Right renal cortex interstitium (tissue), 3 donors: ENCODE data around the gene NRXN2. TPM values are rescaled to one million over a fixed set of nuclear protein-coding genes. Genes with fewer than 3 reads are reported as not detected.

ENCODE experiments used
- DNase-seq, 3 donors: peaks; one replicate each; pipeline ENCODE4 v3.0.0-alpha.2; 2013; ENCODE audit warnings: low read depth in 3 of 3, low spot score in 2 of 3
- polyA plus RNA-seq, 3 donors: library from polyadenylated mRNA; unstranded; fragments of 120-200 nt; gene quantifications; one replicate each; pipeline ENCODE4 v1.2.1, GENCODE V29; 2013; ENCODE audit not compliant: insufficient read length in 3 of 3

The NRXN2 gene
- polyA plus RNA-seq, 3 donors, result 11.7 to 12.1 (median 12.0) TPM

DNA sequence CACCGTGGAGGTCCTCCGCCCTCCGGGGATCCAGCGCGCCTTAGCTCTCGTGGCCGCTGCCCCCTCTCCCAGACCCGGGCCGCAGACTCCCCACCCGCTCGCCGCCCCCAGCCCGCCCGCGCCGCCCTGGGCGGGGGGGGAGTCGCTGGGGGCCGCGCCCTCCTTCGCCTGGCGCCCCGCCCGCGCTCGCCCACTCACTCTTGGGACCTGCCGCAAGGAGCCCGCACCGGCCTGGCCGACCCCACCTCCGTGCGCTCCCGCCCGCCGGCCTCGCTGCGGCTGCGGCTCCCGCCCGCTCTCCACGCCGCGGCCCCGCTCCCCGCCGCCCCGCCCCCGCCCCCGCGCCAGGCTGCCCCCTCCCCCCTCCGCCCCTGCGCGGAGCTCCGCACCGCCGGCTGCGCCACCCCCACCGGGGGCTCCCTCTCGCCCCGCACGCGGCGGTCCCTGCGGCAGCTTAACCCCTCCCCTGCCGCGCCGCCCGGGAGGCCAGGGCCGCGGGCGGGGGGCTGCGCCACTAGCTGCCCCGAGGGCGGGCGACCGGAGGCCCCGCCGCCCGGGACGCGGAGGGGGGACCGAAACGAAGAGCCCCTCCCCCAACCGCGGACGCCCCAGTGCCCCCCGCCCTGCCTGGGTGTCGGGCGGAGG is 21.7 kb upstream of the NRXN2 start:
- DNase-seq, result no peak

DNA sequence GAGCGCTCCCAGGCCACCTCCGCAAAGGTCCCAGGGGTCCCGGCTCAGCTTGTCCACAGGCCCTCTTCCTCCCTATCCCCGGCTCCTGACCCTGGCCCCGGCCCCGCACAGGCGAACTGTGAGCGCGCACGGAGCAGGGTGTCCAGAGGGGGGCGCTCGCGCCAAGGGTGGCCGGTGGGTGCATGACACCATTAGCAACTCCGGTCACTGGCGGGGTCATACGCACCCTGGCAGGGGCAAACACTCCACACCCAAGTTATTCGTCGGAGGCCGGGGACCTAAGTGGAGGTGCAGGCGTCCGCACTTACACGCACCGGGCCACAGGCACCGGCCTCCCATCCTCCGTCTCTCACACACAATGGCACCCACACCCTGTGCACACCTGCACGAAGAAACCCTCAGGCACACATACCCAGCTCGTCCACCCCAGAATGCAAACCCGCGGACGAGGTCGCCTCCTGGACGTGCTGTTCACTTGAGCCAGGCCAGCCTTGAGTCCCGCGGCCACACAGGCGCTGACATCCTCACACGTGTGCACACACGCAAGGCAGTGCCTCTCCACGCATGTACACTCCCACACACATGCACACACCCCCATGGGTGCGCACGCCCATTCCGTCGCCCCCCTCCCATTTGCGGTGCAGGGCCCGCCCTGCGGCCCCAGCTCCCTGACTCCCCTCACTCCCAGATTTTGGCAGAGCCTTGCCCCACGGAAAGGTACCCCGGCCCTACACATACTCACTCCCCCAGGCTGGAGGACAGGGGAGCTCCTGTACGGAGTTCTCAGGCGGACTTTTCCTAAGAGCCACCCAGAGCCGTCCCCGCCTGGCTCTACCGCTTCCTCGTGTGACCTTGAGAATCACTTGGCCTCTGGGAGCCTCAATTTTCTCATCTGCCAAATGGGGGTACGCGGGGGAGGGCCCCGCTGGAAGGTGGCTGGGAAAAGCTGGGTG is 20.9 kb upstream of the NRXN2 start, which contains the start of gene RASGRP2:
Gene RASGRP2, minus strand, starts transcription at position 552 of the 953 bp plus-strand sequence. CDS start 1,276 bp downstream, outside the sequence.
- DNase-seq, result no peak

DNA sequence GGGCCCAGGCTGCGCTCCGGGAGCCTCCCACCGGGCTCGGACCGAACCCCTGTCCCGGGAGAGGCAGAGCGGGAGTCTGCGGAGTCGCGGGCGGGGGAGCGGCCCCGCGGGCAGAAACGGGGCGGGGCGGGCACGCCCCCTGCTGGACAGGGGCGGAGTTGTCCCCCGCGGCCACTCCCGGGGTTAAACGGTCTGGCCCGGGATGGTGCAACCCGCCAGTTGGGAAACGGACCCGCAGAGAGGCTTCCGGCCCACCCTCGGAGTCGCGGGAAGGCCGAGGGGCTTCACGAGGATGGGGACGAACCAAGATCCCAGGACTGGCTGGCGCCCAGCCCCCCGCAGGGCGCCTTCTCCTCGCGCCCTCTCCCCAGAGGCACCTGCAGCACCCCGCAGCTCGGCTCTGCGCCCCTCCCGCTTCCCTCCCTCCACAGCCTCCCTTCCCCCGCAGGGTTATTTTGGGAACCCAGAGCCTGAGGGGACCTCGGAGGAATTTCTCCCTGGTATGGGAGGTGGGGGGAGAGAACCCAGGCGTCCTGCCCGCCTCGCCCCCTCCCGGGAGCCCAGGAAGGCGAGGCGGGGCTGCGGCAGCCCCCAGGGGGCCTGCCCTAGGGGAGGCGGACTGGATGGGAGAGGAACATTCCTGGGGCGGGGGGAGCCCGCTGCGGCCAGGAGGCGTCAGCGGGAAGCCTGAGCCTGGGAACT is 20.0 kb upstream of the NRXN2 start:
- DNase-seq, result no peak

DNA sequence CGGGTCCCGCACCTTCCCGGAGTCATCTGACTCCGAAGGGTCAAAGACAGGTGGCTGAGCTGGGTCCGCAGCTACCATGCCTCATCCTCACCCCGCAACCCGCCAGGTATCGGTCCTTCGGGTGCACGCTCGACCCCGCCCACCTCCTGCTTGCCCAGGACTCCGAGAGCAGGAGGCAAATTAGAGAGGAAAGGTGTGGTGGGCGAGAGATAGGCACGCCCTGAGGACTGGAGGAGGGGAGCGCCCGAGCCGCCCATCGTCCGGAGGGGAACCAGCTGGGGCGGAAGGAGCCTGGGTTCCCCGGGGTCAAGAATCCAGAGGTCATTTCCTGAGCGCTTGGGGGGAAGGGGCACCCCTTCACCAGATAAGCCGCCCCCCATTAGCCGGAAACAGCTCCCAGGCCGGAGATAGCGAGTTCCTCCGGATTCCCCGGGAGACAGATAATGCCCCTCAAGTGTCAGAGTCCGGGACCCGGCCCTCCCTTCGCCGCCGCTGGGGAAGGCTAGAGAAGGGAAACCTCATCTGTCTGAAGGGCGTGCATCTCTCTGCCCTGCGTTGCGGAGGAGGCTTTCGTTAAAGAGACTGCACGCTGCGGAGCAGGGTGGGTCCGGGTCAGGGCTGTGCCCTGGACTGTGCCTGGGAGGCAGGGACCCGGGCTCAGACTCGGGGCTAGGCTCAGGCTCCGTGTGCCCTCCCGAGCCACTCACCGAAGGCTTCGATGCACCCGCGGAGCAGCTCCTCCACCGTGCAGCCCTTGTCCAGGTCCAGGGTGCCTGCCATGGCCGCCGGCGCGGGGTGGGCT is 19.3 kb upstream of the NRXN2 start:
- no peak for DNase-seq

DNA sequence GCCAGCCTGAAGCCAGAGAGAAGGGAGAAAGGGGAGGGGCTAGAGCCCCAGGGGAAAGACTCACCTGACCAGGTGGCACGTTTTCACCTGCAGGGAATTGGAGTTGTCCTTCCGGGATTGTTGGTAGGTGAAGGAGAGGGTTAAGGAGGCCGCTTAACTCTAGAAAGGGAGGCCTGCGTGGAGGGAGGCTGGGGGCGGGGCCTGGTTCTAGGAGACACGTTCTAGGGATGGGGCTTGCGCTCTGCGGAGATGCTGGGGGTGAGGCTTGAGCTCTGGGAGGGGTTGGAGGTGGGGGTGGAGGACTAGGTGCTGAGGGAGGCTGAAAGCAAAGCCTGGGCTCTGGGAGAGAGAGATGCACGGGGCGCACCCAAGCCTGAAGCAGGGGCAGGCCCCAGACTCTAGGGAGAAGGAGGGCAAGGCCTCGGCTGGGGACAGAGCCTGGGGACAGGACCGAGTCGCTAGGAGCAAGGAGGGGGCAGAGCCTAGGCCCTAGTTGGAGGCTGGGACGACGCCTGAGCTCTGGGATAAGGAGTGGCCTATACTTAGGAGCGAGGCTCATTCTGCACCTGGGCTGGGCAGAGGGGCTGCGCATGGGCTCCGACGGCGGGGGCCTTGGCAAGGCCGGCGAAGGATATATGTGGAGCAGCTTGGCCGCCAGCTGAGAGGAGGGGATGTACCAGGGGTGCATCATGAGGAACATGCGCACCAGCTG is 18.5 kb upstream of the NRXN2 start:
- no peak for DNase-seq

DNA sequence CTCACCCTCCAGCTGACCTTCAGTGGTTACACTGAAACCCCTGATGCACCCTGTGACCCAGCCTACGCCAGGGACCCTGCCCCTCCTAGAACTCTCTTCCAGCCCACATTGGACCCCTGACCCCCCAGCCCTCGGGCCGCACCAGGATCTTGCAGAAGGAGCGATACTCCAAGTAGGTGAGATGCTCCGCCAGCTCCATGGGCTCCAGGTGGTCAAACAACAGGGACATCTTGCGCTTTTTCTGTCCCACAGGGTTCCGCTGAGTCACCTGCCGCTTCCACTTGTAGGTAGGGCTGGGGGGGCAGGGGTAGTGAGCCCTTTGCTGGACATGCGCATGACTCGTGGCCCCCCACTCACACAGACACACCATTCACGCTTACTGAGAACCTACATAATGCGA is 16.9 kb upstream of the NRXN2 start:
- DNase-seq, result no peak

DNA sequence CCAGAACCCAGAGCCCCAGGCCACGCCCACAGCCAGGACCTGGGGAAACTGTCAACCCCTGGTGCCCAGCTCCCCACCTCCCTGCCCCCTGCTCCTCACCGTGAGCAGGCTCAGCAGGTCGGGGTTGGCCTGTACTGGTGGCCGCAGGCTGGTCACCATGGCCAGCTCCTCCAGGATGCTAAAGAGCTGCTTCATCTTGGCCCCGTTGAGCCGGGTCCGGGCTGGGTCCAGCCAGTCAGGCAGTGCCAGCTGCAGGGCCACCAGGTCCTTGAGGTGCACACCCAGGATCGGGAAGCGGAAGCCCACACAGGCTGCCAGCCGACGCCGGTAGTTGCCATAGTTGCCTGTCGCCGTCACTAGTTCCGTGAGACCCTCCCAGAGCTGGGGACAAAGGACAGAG is 13.7 kb upstream of the NRXN2 start:
- DNase-seq, result no peak

DNA sequence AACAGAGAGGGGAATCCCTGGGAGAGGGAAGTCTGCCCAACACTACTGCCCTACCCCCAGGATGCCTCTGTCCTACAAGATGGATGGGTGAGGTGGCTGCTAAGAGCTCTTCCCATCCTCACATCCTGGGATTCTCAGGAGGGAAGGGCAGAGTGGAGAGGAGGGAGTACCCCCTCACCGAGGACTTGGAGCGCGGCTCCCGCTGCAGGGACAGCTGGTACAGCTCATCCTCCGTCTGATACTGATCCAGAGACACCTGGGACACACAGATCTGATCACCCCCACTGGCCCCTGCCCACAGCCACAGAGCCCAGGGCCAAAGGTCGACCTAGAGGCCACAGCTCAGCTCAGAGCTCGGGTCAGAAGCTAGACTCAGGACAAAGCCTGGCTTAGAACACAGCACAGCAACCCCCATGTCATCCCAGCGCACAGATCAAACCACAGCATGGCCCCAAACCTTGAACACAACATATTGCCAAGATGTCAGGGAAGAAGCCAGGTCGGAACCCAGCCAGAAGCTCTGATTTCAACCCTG is 12.8 kb upstream of the NRXN2 start:
- no peak for DNase-seq

DNA sequence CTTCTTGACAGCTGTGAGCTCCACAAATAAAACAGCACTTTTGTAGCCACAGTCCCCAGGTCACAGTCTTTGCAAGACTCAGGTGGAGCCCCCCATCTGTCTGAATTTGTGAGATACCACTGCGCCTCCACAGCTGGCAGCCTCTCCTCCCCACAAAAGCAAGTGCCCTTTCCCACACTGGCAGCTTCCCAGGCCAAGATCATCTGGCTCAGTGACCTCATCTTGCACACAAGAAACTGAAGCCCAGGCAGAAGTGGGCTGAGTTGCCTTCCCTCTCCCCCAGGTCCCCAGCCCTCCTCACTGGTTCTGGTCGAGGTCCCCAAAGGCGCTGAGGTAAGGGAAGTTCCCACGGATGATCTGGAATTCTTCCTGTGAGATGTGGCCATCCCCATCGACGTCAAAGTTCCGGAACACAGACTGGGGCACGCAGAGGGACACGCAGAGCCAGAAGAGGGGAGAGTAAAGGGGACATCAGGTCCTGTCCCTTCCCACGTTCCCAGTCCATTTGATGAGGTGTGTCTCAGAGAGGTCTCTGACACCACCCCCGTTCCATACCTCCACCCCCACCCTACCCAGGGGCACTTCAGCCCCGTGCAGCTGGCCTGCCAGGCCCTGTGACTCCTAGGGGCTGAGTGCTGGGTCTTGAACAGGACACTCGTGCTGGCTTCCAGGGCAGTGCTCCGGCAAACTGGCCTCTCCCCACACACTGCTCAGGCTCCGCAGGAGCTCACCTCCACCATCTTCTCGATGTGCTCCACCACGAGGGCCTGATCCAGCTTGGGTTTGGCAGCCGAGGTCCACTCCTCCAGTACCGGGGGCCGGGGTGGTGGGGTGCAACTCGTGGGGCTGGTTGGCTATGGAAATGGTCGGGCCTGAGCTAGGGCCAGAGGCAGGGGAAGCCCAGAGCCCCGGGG is 12.1 kb upstream of the NRXN2 start:
- no peak for DNase-seq

DNA sequence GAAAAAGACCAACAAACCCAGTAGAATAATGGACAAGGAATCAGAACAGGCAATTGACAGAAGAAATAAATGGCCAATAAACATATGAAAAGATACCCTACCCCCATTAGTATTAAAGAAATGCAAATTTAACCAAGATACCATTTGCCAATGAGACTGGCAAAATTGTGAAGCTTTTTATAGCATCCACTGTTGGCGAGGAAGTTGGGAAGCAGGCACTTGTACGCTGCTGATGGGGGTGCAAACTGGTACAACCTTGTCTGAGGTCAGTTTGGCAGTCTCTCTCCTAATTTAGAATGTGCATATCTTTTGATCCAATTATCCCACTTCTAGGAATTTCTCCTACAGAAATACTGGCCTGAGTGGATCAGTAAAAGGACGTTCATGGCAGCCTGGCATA is 8.6 kb upstream of the NRXN2 start:
- DNase-seq, result no peak

DNA sequence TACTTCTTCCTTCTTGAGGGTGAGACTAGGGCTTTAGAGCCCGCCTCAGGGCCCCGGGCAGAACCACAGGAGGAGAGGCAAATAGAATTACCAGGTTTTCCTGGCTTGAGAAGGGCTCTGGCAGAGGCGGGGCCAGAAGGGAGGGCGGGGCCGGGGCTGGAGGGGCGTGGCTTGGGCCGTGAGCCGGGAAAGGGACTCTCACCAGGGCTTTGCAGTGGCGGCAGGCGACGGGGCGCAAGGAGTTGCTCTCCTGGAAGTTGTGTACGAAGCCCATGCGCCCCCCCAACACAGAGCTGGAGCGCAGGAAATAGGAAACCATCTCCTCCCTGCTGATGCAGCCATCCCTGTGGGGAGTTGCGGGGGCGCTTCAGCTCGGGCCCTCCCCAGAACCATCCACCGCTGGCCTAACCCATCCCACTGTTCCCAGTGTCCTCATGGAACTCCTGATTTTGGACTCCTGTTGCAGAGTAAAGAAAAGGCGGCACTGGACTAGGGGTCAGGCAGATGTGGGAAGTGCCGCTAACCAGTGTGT is 6.9 kb upstream of the NRXN2 start:
- DNase-seq, result no peak

DNA sequence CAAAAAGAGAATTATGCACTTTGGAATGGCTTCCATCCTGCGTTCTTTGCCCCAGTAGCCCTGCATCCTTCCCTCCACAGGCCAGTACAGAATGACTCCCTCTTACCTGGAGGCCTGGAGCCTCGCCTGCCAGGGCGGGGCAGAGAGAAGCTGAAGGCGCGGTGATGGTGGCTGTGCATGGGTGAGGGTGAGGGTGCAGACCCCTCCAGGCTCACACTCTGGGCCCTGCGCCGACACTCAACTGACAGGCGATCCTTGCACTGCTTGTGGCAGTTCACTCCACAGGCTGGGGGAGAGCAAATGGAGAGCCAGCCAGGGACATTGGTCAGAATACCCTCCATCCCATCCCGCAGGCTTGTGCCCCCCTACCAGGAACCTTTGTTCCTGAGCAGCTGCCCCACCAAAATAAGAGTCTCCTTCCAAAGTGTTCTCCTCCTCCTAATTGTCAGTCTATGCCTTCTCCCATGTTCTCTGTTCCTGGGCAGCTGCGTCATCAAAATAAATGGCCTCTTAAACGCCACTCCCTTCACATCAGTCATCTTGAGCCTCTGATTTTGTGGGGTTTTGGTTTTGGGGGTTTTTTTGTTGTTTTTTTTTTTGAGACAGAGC is 5.9 kb upstream of the NRXN2 start:
- no peak for DNase-seq

DNA sequence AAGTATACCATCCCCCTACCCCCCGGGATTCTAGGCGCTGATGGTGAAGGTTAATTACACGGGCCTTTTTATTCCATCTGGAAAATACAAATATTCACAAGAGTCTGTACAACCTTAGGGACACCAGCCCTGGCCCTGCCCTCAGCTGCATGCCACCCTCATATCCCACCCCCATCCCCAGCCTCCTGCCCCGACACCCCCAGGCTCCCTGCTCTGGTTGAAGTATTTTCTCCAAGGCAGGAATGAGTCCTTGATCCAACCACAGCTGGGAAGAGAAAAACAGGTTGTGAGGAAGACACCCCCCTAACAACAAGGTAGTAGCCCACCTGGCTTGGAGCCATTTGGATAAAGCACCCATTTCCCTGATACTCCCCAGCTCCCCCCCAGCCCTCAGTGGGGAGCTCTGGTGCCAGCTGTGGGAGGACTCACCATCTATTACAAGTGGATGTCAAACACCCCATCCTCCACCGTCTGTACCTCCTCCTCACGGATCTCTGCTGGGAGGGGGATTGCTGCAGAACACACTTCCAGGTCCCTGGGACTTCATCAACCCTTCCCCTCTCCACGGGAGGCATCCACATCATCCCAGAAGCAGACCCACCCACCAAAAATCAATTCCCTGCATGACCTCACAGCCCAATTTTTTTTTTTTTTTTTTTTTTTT is 4.0 kb upstream of the NRXN2 start:
- no peak for DNase-seq

DNA sequence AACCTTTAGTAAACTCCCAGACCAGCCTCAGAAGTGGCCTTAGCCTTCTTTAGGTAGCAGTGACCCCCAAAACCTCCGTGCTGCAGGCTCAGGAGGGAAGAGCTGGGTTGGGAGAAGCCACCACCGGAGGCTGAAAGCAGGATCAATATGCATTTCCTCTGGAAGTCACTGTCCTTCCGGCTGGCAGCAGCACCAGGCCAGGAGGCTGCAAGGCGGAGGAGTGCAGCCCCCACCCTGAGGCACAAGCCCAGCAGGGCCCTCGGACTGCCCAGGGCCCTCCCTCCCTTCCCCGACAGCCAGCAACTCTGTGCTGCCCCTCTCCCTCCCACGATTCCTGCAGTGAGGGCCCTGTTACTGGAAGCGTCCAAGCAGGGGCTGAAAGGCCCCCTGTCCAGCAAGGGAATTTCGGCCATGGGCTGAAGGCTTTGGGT is 3.2 kb upstream of the NRXN2 start:
- DNase-seq, result no peak

DNA sequence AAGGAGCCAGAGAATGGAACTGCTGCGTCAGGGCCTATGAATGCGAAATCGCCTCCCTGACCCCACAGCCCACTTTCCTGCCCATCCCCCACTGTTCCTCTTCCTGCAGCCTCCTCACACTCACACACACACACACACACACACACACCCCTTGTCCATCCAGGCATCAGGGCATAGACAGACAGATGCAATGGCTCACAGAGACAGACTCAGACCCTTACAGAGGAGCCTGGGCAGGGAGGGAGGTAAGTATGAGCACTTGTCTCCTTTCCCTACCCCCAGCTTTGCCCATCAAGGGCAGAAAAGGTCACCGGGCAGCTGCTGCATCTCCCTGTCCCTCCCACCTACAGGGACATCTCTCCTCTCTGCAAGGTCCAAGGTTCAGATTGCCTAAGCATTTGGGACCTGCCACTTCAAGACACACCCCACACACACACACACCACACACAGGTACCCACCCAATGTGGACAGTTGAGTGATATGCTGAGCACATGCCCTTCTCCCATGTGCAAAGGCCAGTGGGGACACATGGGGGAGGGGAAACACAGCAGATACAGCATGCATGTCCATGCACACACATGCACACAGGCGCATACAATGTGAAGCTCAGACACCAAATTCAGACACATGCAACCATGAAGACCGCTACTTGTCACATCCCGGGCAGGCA is 2.0 kb upstream of the NRXN2 start:
- no peak for DNase-seq

DNA sequence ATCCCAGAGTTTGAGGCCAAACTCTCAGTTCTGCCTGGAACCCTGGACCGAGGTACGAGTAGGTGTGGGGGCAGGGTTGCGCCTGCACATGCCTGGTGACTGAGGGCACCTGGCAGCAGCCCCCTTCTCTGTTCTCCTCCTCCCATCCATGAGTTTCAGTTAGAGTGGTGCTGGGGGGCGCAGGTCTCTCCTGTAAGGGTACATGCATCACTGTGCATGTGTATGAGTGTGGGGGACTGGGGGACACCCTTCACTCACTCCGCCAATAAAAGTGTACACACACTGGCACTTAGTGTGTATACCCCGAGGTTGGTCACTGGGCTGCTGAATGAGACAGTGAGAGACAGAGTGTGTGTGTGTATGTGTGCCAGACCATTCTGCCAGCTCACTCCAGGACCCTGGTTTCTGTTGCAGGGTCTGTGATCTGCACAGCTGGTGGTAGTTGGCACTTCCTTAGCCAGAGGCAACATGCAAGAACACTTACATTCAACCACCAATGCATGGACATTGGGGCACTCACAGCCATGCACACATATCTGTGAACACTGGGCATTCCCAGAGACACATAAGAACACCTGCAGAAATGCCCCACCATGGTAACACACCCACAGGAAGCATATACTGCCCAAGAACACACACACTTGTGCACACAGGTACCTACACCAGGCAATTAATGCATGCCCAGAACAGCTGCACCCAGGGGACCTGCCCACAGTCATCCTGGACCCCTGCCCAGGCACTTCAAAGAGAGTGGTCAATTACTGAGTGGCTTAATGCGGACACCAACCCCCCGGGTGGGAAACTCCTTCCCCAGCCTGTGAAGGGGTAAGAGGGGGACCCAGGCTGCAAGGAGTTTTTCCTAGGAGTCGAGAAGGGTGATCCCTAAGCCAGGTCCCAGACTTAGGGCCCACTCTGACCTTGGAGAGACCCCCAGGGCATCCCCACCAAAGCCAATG is 1.2 kb upstream of the NRXN2 start:
- DNase-seq, result no peak
